ENCODE results near the gene OR5D16.
"Not testable (repeated sequence)": the region's sequence is repeated elsewhere in the genome, so short reads cannot be mapped to it uniquely, and the experiment has no call there.

OR5D16 gene

GRCh38 chr11:55826919-55827318, 11.6 kb upstream of the OR5D16 start, which contains the start of gene OR5L2:
TSS of gene OR5L2 (plus strand) at chr11:55827219. CDS start at chr11:55827219, 0 bp downstream.
- no peak for DNase-seq (ENCODE audit: extremely low read depth, low read depth)
- no peak for TF ChIP-seq CTCF (IDR thresholded peaks at IDR 0.05; ENCODE audit: low read depth, low read length)

- DNase-seq (ENCODE audit: extremely low read depth, low read depth) = no peak
- TF ChIP-seq CTCF (IDR thresholded peaks at IDR 0.05; ENCODE audit: low read depth, low read length) = no peak
Observed at GRCh38 chr11:55847453-55847852, 8.9 kb downstream of the OR5D16 start.

- no peak for TF ChIP-seq CTCF (IDR thresholded peaks at IDR 0.05; ENCODE audit: low read depth, low read length)
- DNase-seq (ENCODE audit: extremely low read depth, low read depth) = no peak
Observed at GRCh38 chr11:55849037-55849436, 10.5 kb downstream of the OR5D16 start.

- DNase-seq (ENCODE audit: extremely low read depth, low read depth) = no peak
- TF ChIP-seq CTCF (IDR thresholded peaks at IDR 0.05; ENCODE audit: low read depth, low read length) = no peak
Observed at GRCh38 chr11:55852141-55852540, 13.6 kb downstream of the OR5D16 start.

DNA sequence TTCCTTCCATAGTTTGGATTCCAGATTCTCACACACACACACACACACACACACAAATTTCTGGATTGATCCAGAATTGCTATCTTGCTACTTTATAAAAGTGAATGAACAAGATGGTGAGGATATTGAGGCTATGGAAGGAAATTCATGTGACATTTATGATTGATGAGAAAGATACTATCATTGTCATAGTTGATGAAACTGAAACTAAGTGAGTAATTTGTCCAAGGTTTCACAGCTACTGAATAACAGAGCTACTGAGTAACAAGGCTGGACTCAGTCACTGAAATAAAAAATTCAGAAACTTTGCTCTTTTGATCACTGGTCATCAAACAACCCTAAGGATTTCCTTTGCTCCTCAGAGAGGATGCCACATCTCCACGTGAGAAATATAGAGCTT, 16.2 kb downstream of the OR5D16 start:
- no peak for DNase-seq (ENCODE audit: extremely low read depth, low read depth)
- TF ChIP-seq CTCF (IDR thresholded peaks at IDR 0.05; ENCODE audit: low read depth, low read length) = no peak

DNA sequence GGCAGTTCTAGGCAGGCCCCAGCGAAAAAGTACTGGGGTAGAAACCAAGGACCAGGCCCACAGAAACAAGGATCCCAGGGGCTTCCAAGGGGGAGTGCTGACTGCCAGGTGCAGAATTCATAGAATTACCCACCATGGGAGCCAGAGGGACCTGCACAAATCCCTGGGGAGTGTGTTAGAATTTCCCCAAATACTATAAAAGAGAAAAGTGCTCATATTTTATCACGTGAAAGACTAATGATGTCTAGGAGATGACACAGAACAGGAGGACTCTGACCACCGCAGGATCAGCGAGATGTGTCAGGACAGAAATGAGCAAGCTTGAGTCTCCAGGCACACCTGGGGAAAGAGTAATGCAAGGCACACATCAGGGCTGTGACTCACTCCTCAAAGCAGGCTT, 28.8 kb downstream of the OR5D16 start:
- DNase-seq (ENCODE audit: extremely low read depth, low read depth) = not testable (repeated sequence)

GRCh38 chr11:55872731-55873130, 34.2 kb downstream of the OR5D16 start:
- not testable (repeated sequence) for DNase-seq (ENCODE audit: extremely low read depth, low read depth)

- not testable (repeated sequence) for DNase-seq (ENCODE audit: extremely low read depth, low read depth)
Observed at GRCh38 chr11:55873146-55873545, 34.6 kb downstream of the OR5D16 start.

- not testable (repeated sequence) for DNase-seq (ENCODE audit: extremely low read depth, low read depth)
Observed at GRCh38 chr11:55882997-55883396, 44.4 kb downstream of the OR5D16 start, which contains the start of gene TRIM51. TSS of gene TRIM51 (plus strand) at chr11:55883297. CDS start at chr11:55885429, 2,132 bp downstream.

GRCh38 chr11:55884995-55885394, 46.4 kb downstream of the OR5D16 start:
- not testable (repeated sequence) for DNase-seq (ENCODE audit: extremely low read depth, low read depth)

- DNase-seq (ENCODE audit: extremely low read depth, low read depth) = not testable (repeated sequence)
Observed at GRCh38 chr11:55885481-55885880, 46.9 kb downstream of the OR5D16 start.

Data from AG09319 (cell line).